Osteocyte (in vitro differentiated cells): ENCODE measurements around the gene SLC22A23. TPM values are rescaled to one million over a fixed set of nuclear protein-coding genes. Genes with fewer than 3 reads are reported as not detected.

Experiments used
- DNase-seq: peaks from one replicate; pipeline ENCODE4 v3.0.0; 2021; ENCODE audit warnings: mixed read lengths; ENCODE audit not compliant: unreplicated experiment; ENCODE audit errors: extremely low spot score
- H3K27ac Mint-ChIP-seq: one replicate; pipeline ENCODE4 v1.8.0; 2021; ENCODE audit warnings: mild to moderate bottlenecking, mixed read lengths; ENCODE audit not compliant: unreplicated experiment
- H3K27me3 Mint-ChIP-seq: one replicate; pipeline ENCODE4 v1.8.0; 2021; ENCODE audit warnings: mixed read lengths; ENCODE audit not compliant: unreplicated experiment
- H3K36me3 Mint-ChIP-seq: one replicate; pipeline ENCODE4 v1.8.0; 2021; ENCODE audit warnings: mixed read lengths; ENCODE audit not compliant: unreplicated experiment
- H3K4me1 Mint-ChIP-seq: one replicate; pipeline ENCODE4 v1.8.0; 2021; ENCODE audit warnings: mixed read lengths; ENCODE audit not compliant: unreplicated experiment
- H3K4me3 Mint-ChIP-seq: one replicate; pipeline ENCODE4 v1.8.0; 2021; ENCODE audit warnings: mild to moderate bottlenecking, moderate library complexity, mixed read lengths; ENCODE audit not compliant: unreplicated experiment
- H3K9me3 Mint-ChIP-seq: one replicate; pipeline ENCODE4 v1.8.0; 2021; ENCODE audit warnings: mixed read lengths; ENCODE audit not compliant: unreplicated experiment
- CTCF ChIP-seq: fragments of 200-600 bp; sonication (generic); IDR thresholded peaks from 2 replicates; pipeline ENCODE4 v1.5.0; 2021; ENCODE audit warnings: antibody characterized with exemption, mild to moderate bottlenecking, moderate library complexity
- total RNA-seq: library from RNA; stranded (reverse); gene quantifications from 2 replicates; pipeline ENCODE4 v1.2.1, GENCODE V29; 2021

The SLC22A23 gene
- total RNA-seq, 1 donor from 2014 or later: 10.4 TPM

DNA sequence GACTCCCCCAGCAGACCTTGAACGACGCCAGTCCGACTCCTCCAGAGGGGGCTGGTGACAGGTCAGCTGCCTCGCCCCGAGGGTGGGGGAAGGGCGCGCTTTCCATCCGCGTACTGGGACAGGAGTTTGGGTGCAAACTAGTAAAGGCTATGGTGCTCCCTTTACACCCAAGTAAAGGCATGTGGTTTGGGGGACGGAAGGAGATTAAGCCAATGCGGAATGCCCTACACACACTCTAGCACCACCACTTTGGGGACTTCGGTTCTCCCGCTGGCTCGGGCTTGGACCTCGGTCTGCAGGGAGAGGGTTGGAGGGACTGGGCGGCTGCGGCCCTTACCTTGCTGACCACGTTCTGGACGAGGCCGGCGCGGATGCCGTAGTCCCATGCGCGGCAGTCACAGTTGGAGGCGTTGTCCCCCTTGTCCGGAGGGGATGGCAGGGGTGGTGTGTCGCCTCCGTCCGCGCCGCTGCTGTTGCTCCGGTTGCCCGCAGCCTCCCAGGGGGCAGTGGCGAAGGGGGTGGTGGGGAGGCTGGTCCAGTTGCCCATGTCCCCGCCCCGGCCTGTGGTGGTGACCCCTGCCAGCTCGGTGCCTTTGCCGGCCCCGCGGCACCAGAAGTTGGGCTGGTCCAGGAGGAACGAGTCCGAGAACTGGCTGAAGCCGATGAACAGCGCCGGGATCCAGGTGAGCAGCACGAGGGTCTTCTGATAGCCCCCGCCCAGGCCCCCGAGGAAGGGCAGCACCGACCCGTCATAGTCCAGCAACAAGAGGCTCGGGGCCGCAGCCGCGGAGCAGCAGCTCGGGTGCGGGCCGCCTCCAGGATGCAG, 1.1 kb downstream of the SLC22A23 start:
- no peak for TF ChIP-seq CTCF
- Mint-ChIP-seq H3K27ac (no peak overlapping the region), H3K27me3 (no peaks in the 10 kb centered on the region), H3K4me3 (no peak overlapping the region), H3K4me1 (peaks cover 8% of the 10 kb centered on the region), H3K9me3 (no peaks in the 10 kb centered on the region), H3K36me3 (no peaks in the 10 kb centered on the region)
- DNase-seq: no peak

- Mint-ChIP-seq H3K27me3 (no peaks in the 10 kb centered on the region), H3K4me3 (no peak overlapping the region), H3K4me1 (peaks cover 8% of the 10 kb centered on the region), H3K36me3 (no peaks in the 10 kb centered on the region), H3K9me3 (no peaks in the 10 kb centered on the region), H3K27ac (no peak overlapping the region)
- no peak for TF ChIP-seq CTCF
- DNase-seq: no peak
Observed at GRCh38 chr6:3455147-3455568, 1.7 kb downstream of the SLC22A23 start.

- Mint-ChIP-seq H3K4me1 (peaks cover 8% of the 10 kb centered on the region), H3K27me3 (no peaks in the 10 kb centered on the region), H3K9me3 (no peaks in the 10 kb centered on the region), H3K27ac (no peak overlapping the region), H3K4me3 (no peak overlapping the region), H3K36me3 (no peaks in the 10 kb centered on the region)
- TF ChIP-seq CTCF: no peak
- DNase-seq: no peak
Observed at GRCh38 chr6:3454273-3455010, 2.4 kb downstream of the SLC22A23 start.

- no peaks in the 10 kb centered on the region for H3K27me3 Mint-ChIP-seq
Observed at GRCh38 chr6:3453413-3454272, 3.2 kb downstream of the SLC22A23 start.

More at GRCh38 chr6:3453413-3454272, 3.2 kb downstream of the SLC22A23 start:
- TF ChIP-seq CTCF: no peak
- Mint-ChIP-seq H3K27ac (no peak overlapping the region), H3K4me3 (no peak overlapping the region), H3K4me1 (peaks cover 8% of the 10 kb centered on the region), H3K36me3 (no peaks in the 10 kb centered on the region), H3K9me3 (no peaks in the 10 kb centered on the region)
- DNase-seq: no peak
